ENCODE data around the gene NFAT5. TPM values are rescaled to one million over a fixed set of nuclear protein-coding genes. Genes with fewer than 3 reads are reported as not detected.

The NFAT5 gene
- total RNA-seq, 2 donors from 2014 or later, result 43.0 to 55.3 TPM

DNA sequence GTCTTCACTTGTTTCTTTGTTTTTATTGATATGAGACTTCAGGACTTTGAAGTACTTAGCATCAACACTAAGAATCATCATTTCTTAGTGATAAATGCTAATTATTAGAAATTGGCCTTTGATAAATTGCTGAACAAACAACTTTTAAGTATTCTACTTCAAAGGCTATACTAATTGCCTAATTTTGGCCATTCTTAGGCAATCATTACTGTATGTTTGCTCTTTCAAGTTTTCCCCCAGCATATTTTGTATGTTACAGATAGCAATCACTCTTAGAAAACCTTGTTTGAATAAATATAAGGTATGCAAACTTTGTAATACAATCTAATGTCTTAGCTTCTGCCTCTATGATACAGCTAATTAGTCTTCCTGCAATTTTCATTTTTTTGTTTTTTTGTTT, 114.6 kb downstream of the NFAT5 start:
- no peak for DNase-seq (ENCODE audit: low spot score)
- intact Hi-C loops (cut with DNase I), result no loop called here

DNA sequence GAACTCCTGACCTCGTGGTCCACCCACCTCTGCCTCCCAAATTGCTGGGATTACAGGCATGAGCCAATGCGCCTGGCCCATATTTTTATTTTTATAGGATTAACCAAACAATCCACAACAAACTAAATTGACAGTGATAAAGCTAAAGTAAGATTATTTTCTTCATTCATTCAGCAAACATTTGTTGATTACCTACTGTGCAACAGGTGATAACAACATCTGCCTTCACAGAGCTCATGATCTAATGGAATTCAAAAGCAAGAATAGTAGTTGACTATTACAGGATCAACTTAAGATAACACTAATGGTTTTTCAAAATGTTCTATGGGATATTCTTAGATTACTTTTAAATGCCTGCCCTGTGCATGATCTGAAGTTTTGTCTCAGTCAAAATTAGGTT, 122.8 kb downstream of the NFAT5 start:
- intact Hi-C loops (cut with DNase I), result no loop called here
- DNase-seq (ENCODE audit: low spot score), result no peak

DNA sequence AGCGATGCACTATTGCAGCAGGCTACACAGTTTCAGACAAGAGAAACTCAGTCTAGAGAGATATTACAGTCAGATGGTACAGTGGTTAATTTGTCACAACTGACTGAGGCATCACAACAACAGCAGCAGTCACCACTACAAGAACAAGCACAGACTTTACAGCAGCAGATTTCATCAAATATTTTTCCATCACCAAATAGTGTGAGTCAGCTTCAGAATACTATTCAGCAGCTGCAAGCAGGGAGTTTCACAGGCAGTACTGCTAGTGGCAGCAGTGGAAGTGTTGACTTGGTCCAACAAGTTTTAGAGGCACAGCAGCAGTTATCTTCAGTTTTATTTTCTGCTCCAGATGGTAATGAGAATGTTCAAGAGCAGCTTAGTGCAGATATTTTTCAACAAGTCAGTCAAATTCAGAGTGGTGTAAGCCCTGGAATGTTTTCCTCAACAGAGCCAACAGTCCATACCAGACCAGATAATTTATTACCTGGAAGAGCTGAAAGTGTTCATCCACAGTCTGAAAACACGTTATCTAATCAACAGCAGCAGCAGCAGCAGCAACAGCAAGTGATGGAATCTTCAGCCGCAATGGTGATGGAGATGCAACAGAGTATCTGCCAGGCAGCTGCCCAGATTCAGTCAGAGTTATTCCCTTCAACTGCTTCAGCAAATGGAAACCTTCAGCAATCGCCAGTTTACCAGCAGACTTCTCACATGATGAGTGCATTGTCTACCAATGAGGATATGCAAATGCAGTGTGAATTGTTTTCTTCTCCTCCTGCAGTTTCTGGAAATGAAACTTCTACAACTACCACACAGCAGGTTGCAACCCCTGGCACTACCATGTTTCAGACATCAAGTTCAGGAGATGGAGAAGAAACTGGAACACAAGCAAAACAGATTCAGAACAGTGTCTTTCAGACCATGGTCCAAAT, 126.5 kb downstream of the NFAT5 start:
- DNase-seq (ENCODE audit: low spot score), result no peak
- intact Hi-C loops (cut with DNase I), result loop anchor here in 1 of 2 donors (1.0 kb wide), 1 partner anchor 48 kb away; no protein-coding TSS in a partner anchor

DNA sequence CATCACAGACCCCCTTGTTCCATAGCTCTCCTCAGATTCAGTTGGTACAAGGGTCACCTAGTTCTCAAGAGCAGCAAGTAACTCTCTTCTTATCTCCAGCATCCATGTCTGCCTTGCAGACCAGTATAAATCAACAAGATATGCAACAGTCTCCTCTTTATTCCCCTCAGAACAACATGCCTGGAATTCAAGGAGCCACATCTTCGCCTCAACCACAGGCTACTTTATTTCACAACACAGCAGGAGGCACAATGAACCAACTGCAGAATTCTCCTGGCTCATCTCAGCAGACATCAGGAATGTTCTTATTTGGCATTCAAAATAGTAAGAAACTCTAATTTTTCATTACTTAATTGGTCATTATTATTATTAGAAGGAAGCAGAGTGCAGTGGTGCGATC, 128.2 kb downstream of the NFAT5 start:
- no peak for DNase-seq (ENCODE audit: low spot score)
- intact Hi-C loops (cut with DNase I), result no loop called here

DNA sequence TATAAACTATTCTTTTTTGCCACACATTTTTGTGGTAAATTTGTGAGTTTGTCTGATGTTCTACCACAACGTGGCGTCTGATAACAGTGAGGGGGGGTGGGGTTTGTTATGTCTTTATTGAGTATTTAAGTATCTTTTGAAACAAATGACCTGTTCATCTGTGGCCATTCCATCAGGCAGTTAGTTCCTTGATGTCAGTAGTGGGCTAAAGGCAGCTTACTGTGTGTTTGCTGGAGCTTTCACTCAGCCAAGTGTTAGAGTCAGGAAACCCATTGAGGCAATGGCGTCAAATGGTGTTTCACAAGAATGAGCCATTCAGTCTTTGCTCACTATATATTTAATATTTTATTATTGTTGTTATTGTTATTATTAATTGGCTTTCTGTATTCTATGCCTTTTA, 132.6 kb downstream of the NFAT5 start:
- DNase-seq (ENCODE audit: low spot score), result no peak
- intact Hi-C loops (cut with DNase I), result no loop called here

DNA sequence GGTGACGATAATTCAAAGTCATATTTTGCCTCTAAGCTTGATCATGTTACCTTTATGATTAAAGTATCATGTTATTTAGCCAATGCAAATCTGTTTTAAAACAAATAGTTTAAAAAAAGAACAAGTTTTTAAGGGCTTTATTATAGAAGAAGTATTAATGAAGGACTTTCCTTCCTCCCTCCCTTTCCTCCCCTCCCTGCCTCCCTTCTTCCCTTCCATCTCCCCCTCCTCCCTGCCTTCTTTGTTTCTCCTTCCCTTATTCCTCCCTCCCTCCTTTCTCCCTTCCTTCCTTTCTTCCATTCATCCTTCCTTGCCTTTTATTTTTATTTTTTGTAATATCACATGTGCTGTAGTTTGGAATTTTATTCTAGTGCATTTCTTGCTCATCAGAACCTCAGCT, 134.1 kb downstream of the NFAT5 start:
- intact Hi-C loops (cut with DNase I), result no loop called here
- no peak for DNase-seq (ENCODE audit: low spot score)

DNA sequence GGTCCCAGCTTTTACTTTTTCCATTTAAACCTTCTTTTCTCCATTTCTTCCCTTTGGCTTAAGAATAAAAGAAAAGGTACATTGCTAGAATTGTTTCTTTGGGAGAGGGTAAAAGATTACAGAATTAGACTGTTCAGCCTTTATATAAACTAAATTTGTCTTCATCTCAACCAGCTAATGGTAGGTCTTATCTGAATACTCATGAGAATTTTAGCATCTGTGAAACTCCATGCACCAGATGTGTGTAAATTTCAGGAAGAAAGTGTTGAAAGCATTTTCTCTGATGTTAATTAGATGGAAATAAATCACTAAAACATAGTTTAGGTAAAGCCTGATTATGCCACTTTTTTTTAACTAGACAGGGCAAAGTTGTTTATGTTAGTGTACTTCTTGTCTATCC, 135.7 kb downstream of the NFAT5 start:
- no peak for DNase-seq (ENCODE audit: low spot score)
- intact Hi-C loops (cut with DNase I), result no loop called here

DNA sequence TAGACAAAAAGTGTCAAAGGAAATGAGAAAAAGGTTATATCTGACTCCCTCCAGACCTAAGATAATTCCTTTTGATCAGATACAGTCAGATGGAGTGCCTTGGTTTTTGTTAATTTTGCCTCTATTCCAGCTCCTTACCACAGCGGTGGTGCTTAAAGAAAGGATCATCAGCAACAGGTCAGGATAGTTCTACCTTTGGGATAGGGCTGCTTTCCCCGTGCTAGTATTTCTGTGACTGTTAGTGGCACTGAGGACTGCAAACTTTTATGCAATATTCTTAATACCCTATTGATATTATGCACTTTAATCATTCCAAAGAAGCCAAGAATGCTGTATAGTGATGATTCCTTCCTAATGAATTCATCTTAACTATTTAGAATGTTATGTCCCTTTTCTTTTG, 136.1 kb downstream of the NFAT5 start:
- intact Hi-C loops (cut with DNase I), result no loop called here
- no peak for DNase-seq (ENCODE audit: low spot score)

DNA sequence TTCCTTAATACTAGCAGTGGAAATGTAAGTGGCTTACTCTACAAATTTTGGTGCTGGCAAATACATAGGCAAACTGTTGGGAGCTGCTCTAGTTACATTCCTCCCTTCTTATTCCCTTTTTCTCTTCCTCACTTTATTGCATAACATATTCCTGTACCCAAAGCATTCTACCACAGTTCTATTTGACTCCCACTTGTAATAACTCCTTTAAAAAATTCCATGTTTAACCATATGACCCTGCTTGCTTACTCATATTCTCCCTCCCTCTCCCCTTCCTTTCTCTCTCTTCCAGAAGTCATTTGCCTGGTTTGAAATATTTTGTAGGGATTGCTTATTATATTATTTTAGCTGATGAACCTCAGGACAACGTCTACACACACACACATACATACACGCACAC, 137.9 kb downstream of the NFAT5 start:
- no peak for DNase-seq (ENCODE audit: low spot score)
- intact Hi-C loops (cut with DNase I), result no loop called here

DNA sequence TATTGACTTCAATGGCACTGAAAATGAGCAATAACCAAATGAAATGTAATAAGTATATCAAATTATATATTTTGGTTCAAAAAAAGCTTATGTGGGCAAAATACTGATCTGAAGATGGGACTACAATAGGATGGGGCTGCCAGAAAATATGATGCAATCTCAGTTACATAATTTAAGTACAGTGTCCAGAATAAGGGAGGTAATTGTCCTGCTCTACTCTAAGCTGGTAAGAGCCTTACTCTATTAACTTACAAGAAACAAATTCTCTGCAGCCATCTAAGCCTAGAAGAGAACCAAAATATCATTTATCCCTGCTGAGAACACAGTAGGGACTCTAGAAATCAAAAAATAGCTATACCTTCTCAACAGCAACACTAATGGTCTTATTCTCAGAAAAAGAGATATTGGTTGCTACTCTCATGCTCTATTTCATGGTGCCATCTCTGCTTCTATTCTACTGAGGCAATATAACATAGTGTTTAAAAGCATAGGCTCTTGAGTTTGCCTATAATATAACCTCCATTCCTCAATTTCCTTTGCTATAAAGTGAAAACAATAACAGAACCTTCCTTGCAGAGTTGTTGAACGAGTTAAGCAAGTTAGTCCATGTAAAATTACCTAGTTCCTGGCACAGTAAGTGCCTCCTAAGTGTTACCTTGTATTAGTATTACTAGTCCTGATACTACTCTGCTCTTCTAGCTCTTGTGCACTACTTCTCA, 140.6 kb downstream of the NFAT5 start:
- DNase-seq (ENCODE audit: low spot score), result no peak
- intact Hi-C loops (cut with DNase I), result no loop called here

DNA sequence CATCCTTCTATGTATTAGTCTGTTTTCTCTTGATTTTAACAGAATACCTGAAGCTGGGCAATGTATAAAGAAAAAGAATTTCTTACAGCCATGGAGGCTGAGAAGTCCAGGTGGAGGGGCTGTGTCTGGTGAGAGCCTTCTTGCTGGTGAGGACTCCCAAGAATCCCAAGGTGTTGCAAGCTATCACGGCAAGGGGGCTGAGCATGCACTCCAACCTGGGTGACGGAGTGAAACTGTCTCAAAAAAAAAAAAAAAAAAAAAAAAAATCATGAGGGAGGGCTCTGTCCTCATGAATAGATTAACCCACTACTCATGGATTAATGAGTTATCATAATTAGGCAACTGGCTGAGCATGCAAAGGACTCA, 141.2 kb downstream of the NFAT5 start:
- intact Hi-C loops (cut with DNase I), result no loop called here
- DNase-seq (ENCODE audit: low spot score), result no peak

DNA sequence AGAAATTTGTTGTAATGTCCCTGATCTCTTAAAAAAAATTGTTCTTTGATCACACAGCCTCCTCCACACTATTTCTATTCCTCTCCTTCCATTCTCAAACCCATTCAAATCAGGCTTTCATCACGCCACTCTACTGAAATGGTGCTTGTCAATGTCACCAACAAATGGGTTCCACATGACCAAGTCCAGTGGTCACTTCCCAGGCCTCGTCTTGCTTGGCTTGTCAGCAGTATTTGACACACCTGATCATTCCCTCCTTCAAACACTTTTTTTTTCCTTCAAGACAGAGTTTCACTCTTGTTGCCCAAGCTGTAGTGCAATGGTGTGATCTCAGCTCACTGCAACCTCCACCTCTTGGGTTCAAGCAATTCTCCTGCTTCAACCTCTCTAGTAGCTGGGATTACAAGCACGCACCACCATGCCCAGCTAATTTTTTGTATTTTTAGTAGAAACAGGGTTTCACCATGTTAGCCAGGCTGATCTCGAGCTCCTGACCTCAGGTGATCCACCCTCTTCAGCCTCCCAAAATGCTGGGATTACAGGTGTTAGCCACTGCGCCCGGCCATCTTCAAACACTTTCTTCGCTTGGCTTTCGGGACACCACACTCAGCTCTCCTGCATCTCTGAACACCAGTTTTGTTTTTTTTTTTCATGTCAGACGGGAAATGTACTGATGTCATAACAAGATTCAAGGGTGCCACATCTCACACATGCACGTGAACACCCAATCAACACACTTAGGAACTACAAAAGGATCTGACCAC, 142.3 kb downstream of the NFAT5 start:
- intact Hi-C loops (cut with DNase I), result loop anchor here in 1 of 2 donors (2.0 kb wide), 1 partner anchor 47 kb away; the partner anchor contains the start of gene NOB1

DNA sequence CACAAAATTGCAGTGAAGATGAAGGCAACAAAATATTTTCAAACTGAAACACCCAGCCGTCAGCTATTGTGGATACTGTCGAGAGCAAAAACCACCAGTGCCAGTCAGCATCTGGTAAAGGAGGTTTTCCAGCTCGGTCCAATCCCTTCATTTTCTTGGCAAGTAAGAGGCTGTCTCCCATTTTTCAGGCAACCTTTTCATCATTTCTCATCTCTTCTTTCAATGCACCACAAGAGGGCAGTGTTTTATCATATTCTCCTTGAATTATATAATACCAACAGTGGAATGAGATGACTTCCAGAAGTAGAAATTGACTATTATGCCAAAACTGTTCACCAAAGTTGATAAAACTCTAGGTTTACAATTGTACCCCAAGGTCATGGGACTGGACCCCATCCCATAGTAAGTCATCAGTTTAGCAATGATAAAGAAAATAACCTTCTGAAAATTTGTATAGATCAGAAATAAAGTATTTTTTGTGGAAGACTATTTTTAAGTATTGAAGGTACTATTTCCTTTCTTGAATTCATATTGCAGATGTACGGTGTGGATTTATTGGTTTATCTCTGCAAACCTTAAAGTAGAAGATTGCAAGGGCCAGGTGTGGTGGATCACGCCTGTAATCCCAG, 143.8 kb downstream of the NFAT5 start:
- intact Hi-C loops (cut with DNase I), result loop anchor here (2.0 to 5.0 kb wide), 2 partner anchors 43 to 45 kb away; partner anchors contain the start of gene NOB1 (in 2 of the 2)
- no peak for DNase-seq (ENCODE audit: low spot score)

More for the DNA sequence above, 142.3 kb downstream of the NFAT5 start:
- no peak for DNase-seq (ENCODE audit: low spot score)

DNA sequence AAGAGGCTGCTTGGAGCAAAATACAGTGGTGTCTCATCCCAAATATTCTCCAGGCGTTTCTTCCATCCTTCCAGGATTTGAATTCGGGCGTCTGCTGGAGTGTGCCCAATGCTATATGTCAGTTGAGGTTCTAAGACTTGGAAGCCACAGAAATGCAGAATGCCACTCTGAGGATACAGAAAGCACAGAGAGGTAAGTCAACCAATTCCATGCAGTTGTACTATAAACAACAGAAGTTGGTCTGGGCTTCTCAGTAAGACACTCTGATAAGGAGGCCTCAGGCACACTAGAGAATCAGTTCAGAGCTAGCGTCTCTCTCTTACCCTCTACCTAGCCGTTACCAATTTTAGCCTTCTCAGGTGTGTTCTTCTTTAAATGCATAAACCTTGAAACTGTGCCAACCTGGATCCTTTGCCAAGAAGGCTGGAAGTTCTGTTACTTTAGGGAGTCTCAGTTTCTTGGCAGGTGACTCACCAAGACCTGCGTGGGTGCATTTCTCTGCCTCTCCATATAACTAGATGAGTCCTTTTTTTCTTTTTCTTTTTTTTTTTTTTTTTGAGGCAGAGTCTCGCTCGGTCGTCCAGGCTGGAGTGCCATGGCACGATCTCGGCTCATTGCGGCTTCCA, 145.5 kb downstream of the NFAT5 start:
- DNase-seq (ENCODE audit: low spot score), result no peak
- intact Hi-C loops (cut with DNase I), result loop anchor here in 1 of 2 donors (5.0 kb wide), 1 partner anchor 41 kb away; the partner anchor contains the start of gene NOB1

DNA sequence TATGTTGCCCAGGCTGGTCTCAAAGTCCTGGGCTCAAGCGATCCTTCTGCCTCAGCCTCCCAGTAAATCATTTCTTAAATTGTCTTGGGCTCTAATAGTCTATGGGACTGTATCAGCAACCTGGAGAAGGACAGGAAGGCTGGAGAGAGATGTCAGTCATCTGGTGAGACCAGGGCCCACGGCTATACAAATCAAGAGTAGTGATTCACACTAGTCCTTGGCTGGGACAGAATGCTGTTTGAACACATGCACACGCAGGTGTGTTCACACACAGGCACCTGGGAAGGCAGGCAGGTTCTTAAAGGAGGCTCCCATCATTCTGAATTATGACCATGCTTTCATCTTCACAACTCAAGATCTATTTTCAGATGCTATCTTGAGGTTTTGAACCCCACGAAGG, 146.5 kb downstream of the NFAT5 start:
- intact Hi-C loops (cut with DNase I), result loop anchor here in 1 of 2 donors (5.0 kb wide), 1 partner anchor 40 kb away; the partner anchor contains the start of gene NOB1
- DNase-seq (ENCODE audit: low spot score), result no peak

DNA sequence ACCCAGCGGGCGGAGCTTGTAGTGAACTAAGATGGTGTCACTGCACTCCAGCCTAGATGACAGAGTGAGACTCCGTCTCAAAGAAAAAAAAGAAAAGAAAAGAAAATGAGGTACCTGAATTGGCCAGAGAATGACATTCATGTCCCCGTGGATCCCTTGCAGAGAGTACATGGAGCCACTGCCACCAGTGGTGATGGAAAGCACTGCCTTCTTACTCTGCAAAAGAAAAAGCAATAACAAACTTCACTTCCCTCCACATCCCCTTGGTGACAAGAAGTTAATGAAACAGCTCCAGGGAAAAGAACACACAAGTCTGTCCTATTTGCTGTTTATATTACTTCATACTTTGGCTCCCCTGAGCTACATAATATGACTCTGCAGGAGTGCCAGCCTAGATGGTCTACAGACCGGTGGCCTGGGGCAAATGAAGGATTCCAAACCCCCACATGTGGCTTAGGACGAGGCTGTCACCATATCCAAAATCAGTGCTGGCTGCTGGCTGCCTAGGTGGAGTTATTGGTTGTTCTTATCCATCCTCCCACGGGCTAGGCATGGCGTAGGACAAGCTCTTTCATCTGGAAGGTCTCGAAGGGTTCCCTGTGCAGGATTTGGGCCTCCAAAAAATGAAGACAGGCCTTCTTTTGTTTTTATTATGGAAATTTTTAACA, 147.3 kb downstream of the NFAT5 start:
- no peak for DNase-seq (ENCODE audit: low spot score)

DNA sequence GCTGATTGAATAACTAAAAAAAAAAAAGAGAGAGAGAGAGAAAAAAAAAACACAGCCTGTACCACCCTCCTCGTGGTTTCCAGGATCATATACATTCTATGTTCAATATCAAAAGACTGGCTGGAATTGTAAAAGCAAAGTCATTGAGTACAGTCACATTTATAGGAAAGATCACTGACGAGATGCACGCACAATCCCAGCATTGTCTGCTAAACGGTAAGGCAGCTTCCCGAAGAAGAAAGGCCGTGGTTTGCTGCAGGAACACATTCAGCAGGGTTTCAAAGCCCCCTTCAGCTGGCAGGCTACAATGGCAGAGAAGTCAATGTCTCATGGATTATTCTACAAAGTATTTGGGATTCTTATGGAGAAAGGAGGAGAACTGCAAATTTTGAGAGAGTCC, 151.3 kb downstream of the NFAT5 start:
- intact Hi-C loops (cut with DNase I), result no loop called here
- no peak for DNase-seq (ENCODE audit: low spot score)

More for the DNA sequence above, 147.3 kb downstream of the NFAT5 start:
- intact Hi-C loops (cut with DNase I), result loop anchor here in 1 of 2 donors (5.0 kb wide), 1 partner anchor 39 kb away; the partner anchor contains the start of gene NOB1
